Fibroblast of skin of left quadriceps (primary cell): ENCODE measurements around the gene TEPSIN.

ENCODE experiments used
- DNase-seq, 2 experiments: peaks; one replicate each; pipeline ENCODE4 v3.0.0-alpha.2; 2013; ENCODE audit warnings: low read depth in 2 of 2

The TEPSIN gene

DNA sequence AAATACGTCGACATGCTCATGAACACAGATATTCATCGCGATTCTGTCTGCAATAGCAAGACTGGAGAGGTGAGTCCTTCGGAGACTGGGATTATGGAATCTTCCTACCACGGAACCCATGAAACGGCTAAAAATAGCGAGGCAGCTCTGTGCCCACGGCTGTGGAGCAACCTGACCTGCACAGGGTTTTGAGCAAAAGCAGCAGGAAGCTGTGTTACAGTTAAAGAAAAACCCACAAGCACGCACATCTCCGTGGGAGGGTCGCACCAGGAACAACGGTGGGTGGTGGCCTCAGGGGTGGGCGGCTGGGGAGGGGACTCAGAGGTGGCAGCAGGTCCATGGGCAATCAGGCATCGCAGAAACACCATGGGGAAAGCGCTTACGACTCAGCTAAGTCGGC lies 31.4 kb upstream of the TEPSIN start:
- no peak for DNase-seq

DNA sequence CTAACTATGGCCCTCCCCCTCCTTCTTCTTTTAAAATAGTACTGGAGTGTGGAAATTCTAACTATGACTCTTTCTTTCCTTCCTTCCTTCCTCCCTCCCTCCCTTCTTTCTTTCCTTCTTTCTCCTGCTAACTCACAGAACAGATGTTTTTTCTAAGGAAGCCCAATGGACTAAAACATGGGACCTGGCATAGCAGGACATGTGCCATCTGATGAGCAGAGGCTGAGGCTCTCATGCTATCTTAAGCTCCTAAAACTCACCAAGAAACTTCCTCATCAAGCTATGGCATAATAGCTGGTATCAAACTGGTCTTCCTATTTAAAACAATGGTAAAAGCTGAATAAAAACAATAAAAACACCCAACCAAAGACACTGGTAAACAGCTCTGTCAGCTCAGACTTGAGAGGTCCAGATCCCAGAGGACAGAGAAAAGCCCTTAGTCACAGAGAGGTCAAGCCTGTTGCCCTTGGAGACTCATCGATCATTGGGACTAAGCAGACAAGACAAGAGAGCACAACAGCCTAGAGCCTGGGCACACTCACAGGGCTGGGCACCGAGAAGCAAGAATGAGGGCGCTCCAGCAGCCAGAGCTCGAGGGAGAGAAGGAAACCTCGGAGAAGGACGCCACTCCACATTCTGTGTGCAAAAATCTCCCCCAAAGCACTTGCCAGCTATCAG lies 28.7 kb upstream of the TEPSIN start:
- DNase-seq: no peak

DNA sequence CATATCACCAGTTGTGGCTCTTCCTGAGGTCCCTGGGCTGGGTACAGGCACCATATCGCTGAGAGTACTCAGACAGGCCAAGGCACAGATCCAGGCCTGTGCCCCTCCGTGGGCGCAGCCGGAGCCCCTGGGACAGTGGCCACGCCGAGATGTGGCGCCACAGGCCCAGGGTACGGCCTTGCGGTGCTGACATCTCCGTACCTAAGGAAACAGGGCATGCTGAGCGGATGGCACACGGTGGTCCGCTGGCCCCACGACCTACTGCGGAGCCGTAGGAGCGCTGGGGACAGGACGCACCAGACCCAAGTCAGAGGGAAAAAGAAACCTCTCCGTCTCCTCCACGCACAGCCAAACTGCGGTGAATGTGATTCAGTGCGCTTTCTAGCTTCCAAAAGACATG lies 26.7 kb upstream of the TEPSIN start:
- no peak for DNase-seq

DNA sequence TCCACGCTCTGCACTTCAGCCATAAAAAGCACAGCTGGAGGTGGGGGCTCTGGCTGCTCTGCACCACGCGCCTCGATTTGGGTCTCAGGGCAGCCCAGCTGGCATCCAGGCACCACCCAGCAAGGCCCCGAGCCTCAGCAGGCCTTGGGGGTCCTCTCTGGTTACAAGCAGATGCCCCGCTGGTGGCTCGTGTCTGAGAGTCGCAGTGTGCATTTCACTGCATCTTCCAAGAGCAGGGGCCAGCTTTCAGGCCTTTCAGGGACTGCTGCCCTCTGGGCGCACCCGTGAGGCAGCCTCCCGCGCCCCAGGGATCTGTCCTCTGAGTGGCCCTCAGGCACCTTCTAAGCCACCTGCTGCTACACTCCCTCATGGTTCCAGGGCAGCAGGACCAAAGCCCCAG lies 25.8 kb upstream of the TEPSIN start:
- no peak for DNase-seq

DNA sequence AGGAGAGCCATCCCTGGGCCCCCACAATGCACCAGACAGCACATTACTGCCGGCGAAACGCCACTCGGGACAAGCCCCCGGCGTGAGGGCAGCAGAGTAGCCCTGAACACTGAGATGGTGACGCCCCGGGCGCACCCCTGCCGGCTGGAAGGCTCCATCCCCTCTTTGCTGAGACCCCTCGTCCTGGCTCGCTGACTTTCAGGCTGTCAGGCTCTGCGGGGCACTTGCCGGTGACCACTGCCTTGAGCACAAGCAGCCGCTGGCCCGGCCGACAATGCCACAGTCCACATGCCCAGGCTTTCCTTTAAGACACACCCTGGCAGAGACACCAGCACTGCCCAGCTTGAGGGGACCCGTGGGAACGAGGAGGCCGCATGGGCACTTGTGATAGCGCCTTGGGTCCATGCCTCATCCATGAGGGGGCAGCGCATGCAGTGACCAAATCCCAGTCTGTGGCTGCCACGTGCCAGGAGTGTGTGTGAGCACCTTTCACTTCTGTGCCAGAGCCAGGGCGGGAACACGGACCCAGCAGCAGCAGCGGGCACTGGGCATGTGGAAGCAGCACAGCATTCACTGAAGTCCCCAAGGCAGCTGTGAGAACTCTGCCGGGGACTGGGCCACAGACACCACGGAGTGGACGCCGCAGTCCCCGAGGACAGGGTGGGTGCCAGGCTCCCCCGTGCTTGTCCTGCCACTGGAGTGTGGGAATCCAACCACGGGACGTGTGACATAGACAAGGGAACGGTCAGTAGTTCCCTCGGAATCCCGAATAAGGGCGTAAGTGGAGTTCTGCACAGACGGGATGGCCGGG lies 24.7 kb upstream of the TEPSIN start:
- no peak for DNase-seq

DNA sequence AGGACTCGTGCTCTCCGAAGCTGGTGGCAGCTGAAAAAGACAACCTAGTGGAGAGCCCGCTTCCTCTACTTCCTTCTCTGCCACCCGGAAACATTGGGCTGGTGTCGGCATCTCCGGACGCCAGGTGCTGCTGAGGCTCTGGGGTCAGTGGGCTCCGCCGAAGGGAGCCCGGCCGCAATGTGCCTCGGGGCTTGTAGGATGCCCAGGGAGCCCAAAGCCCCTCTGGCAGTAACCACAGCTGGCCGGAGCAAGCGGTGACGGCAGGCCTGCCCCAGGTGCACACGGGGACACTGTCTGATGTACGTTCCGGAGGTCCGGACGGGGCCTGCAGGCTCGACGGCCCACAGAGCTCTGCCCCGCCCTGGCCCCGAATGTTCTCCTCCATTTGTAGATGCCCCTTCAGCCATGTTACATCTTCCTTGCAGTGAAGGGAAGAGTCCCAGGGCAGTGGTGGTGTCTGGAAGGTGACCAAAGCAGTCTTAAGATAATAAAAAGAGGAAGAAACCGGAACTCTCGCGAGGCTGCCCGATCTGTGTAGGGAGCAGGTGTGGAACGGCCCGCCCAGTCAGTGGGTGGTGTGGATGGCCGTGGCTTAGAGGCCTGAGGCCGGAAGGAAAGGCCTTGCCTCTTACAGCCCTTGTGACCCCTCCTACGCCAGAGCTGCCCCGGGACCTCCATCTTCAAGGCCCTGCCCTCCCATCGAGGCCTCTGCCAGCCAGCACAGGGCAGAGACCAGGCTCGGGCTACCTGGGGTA lies 22.9 kb upstream of the TEPSIN start:
- DNase-seq: no peak

DNA sequence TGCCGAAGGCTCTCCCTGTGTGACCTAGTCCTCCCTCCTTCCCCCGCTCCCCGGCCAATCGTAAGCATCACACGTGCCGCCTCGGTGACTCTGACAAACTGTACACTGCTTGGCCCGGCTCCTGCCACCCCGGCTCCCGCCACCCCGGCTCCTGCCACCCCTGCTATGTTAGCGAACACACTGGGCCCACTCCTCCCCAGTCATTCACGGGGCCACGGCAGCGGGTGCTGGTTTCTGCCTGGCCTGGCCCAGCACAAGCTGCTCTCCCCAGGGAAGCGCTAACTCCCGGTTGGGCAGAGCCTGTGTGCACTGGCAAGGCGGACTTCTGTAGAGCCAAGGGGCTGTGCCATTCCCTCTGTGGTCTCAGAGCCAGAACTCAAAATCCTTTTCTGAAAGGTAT lies 22.2 kb upstream of the TEPSIN start:
- no peak for DNase-seq

DNA sequence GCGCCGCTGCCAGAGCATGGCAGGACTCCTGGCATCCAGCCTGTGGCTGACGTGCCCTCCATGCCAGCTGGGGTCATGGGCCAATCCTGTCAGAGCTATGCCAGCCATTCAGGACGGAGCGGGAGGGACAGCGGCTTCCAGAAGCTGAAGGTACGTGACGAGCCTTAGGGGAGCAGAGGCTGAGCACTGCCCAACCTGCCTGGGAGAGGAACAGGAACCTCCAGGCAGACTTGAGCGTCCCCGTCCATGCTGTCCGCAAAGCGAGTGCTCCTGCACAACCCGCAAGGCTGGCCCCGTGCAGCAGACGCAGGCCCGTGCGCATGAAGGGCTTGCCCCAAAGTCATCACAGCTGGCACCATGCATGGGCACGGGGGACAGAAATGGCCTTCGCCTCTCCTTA lies 21.8 kb upstream of the TEPSIN start:
- DNase-seq: no peak

DNA sequence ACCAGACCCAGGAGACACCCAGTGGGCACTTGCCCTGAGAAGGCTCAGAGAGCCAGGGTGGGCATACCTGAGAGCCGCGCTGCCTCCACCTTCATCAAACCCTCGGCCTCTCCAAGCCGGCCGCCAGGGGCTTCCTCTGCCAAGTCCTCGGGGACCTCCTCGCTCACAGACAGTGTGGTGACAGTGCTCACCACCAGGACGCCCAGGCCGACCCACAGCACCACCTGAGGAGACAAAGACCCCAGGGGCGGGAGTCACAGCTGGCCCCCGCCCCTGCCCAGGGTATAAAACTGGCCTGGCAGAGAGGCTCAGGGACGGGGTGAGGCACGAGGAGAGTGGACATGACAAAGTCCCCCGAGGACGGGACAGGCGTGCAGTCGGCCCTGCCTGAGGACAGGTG lies 21.3 kb upstream of the TEPSIN start:
- DNase-seq: no peak

DNA sequence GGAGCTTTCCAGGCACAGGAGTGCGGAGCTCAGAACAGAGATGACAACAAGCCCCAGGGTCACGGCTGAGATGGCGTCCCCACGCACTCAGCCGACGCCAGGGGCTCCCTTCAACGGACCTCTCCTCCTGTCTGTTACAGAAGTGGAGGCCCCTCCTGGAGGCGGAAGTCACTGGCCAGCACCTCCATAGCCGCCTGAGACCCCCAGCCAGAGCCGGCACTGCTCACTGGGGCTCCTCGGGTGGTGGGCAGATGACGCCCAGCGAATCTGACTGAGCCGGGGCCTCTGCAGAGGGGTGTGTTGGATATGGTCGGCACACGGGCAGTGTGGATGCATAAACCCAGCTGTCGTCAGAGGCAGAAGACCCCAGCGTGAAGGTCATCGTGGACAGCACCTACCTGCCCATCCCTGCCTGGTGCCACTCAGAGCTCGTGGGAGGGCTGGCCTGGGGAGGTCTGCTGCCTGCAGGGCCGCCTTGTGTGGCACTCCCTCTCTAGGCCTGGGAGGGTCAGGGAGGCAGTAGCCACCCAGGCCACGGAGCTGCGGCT lies 20.3 kb upstream of the TEPSIN start:
- no peak for DNase-seq

DNA sequence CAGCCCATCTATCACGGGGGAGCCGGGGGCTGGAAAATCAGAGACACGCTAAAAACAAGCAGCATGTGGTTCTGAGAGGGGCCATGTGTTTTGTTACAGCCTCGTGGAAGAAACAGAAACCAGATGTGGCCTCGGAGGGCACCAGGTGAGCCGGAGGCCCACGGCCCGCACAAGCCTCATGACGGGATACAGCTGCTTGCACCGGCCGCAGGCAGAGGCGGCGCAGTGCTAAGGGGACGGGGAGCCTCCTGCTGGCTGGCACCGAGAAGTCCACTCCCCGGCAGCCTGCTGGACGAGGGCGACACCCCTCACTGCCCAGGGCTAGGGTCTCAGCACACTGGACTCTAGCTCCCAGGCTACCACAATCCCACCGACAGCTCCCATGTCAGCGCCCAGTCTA lies 19.4 kb upstream of the TEPSIN start:
- DNase-seq: no peak

DNA sequence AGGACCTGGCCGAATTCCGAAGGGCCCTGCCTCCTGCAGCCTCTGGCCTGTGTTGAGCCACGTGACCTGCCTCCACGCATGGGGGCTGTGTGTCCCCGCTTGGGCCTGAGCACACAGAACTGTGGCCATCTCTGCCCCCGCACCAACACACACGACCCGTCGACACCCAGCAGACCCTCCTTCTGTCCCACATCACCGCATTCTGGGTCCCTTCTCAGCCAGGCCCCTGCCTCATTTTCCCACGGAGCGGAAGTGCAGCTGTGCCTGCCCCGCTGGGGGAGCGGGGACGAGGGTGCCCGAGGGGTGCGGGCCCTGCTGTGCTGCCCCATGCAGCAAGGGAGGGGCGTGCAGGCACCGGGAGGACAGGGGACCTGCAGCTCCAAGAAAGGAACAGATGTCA lies 18.7 kb upstream of the TEPSIN start:
- no peak for DNase-seq

DNA sequence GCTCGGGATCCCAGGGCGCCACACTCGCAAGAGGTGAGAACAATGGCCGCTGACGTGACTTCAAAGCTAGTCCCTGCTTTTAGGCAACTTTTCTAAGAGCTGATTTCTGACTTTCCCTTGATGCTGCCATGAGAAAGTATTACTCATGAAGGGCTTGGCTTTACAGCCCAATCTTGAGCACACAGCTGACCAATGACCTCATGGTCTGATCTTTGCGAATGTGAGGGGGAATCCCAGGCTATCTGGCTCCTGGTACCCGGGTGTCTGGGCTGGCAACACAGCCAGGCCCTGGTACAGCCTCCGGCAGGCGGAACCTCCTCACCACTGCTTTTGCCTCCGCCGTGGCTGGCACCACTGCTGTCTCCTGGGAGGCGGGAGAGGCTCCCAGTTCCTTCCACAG lies 17.8 kb upstream of the TEPSIN start:
- DNase-seq: no peak

DNA sequence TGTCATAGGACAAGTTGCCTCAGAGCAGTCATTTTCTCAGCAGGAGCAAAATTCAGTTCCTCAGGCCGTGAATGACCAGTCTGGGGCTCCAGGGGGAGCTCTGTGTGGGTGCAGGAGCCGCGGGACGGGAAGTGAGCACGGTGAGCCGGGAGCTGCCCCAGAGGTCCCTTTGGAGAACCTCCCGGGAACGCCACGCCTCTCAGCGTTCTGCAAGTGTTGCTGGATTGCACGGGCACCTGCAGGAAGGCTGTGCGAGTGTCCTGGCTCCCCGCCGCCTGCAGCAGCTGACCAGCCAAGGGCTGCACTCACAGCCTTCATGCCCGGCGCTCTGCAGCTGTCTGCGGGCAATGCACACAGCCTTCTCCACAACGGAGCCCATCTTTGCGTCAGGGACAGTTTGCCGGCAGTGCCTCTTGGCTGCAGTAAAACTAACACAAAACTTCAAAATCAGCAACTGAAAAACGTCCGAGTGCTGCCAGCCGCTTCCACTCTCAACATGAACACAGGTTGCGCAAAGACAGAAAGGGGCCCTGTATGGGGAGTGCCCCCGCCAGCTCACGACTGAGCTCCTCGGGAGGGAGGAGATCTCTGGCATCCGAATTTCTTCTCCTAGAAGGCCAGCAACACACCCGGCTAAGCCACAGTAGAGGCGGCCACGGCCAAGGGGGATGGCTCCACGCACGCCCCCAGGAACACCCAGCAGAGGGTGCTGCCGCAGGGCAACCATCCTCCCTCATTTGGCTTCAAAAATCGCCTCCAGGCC lies 16.3 kb upstream of the TEPSIN start:
- peak; percentile 26 to 31 for DNase-seq

DNA sequence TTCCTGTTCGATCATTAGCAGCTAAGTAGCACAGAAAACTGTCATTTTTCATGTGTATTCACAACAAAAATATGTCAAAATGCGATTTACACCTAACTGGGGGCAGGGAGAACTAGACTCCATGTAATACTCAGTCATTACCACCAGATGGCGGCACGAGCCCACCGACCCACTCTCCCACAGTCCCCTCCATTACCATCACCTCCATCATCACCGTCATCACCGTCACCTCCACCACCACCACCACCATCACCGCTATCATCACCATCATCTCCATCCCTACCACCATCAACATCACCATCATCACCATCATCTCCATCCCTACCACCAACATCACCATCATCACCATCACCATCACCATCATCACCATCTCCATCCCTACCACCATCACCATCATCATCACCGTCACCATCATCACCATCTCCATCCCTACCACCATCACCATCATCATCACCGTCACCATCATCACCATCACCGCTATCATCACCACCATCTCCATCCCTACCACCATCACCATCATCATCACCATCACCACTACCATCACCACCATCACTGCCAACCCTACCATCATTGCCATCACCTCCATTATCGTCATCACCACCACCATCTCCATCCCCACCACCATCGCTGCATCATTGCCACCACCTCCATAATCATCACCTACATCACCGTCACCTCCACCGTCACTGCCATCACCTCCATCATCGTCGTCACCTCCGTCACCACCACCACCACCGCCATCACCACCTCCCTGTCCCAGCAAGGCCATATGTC lies 14.7 kb upstream of the TEPSIN start:
- no peak for DNase-seq

DNA sequence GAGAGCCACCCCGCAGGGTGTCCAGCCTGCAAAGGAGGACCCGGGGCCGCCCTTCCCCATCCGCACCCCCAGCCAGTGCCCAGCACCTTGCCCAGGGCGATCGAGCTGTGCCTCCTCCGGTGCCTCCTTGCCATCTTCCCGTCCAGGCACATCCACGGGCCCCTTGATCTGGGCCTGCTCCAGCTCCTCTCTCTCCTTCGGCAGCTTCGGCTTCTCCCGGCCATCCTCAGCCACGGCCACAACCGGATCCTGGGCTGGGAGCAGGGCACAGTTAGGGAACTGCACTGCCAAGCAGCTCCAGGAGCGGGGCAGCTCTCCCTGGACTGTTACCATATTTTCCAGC lies 14.1 kb upstream of the TEPSIN start:
- no peak for DNase-seq

DNA sequence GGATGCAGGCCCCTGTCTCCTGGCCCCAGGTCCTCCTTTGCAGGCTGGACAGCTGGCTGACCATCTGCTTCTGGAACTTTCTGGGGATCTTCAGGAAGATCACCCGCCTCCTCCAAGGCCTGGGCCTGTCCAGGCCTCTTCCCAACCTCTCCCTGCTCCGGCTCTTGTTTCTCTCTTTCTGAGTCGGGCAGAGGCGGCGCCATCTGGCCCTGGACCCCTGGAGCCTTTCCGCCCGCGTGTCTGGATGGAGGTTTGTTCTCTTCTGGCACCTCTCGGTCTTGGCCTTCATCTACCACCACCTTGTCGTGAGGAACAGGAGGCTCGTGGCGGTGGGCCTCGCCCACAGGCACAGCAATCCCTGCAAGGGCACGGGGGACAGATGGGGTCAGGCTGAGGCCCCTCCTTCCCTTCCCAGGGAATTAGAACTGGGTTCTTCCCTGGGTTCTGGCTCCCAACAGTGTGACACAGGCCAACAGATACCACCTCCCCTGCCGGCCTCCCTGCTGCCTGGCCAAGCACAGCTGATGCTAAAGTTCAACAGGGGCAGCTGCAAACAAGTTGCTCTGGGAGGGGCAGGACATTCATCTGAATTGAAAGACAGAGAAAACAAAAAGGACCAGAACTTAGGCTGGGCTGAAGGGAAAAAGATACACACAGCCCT lies 13.6 kb upstream of the TEPSIN start:
- DNase-seq: no peak

DNA sequence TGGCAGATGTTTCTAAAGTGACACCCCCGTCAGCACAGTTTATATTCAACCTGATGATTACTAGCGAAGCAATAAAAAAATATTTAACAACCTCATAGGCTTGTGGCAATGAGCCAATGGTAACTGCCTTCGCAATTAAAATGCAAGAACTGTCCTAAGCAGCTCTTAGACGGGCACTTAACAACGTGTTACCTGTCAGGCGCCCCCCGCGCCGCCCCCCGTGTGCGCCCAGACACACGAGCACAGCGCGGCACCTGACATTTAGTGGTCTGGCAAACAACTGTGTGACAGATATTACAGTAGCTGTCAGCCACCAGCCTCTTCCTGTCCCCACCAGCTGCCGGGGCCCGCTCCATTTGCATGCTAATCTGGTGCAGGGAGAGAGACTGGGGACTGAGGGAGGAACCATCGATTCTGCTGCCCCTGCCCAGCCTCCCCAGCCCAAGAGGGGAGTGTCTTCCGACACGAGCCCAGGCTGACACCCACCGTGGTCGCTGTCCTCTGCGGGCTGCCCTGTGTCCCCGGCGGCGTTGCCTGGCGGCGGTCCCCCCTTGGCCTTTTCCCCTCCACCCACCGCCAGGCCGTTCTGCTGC lies 12.9 kb upstream of the TEPSIN start:
- DNase-seq: no peak

DNA sequence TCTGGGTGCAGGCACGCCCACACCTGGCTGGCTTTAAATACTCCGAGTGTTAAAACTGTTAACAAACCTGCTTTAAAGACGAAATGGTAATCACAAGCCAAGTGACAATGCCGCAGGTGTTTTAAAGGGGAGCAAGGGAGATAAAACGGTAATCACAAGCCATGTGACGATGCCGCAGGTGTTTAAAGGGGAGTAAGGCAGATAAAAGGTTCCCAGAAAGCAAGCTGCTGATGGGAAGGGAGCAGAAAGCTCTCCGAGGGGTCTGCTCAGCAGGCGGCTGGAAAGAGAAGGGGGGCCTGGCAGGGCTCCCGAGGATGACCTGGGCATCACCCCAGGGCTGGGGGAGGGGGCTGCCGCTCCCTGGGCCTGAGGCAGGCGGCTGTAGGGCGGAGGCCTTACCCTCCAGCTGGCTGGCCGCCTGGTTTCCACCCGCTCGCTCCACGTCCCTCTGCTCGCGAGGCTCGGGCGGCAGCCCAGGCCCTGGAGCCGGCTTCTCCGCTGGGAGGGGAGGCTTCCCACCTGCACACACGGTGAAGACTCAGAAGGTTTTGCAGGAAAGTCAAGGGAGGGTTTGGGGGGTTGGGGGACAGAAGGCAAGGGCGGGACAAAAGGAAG lies 12.3 kb upstream of the TEPSIN start:
- no peak for DNase-seq
